Measurements from ENCODE around the gene PSME2. TPM values are rescaled to one million over a fixed set of nuclear protein-coding genes. Genes with fewer than 3 reads are reported as not detected.

PSME2 gene
- total and polyA plus RNA-seq, 9 of the 15 experiments (the other 6 are each of a cell fraction or from before 2014, with no cell fraction given) = 111 to 579 (median 159) TPM

DNA sequence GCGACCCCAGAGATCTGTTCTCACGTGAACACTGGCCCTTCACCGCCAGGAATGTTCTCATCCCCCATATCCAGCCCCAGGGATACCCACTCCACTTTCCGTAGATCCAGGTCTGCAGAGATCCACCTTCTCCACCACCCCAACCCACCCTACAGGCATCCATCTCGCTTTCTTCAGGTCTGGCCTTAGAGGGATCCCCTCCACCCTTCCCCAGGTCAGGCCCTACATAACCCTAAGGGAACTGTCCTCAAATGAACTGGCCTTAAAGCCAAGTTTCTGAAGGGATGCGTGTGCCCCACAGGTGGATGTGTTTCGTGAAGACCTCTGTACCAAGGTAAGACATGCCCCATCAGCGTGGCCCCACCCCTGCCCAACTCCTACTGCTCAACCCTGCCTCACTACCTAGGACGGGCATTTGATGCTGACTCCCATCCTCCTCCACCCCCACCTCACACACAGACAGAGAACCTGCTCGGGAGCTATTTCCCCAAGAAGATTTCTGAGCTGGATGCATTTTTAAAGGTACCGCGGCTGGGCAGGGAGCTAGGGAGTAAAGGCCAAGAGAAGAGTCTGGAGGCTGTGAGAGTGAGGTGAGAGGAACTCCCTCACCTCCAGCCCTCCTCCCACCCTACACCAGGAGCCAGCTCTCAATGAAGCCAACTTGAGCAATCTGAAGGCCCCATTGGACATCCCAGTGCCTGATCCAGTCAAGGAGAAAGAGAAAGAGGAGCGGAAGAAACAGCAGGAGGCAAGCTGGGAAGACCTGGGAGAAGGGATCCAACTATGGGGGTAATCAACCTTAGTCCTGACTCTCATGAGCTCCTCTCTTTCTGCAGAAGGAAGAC, 9.5 kb downstream of the PSME2 start:
- WGBS (ENCODE audit: insufficient coverage, low coverage, missing lambda C conversion rate) = 23% methylated on average over 9 of the region's 13 CpGs
- ATAC-seq = no peak
- in situ Hi-C loops (cut with MboI) = no loop called here

More for the DNA sequence above, 9.5 kb downstream of the PSME2 start:
- POLR2A ChIA-PET = interaction anchor here (0.9 to 1.8 kb wide), 3 partner anchors 9 to 22 kb away, joined by 4 read pairs; partner anchors contain the start of genes DCAF11, NRL and PSME2
- no peak for DNase-seq (ENCODE audit: extremely low read depth in 1 of 4, low spot score in 3 of 4)
- H3K9me3 ChIP-seq (replicated peaks; ENCODE audit: control insufficient read depth, insufficient read depth, low read depth, low read length) = no peaks in the 10 kb centered on the region
- no peaks in the 10 kb centered on the region for H3K9me1 ChIP-seq (ENCODE audit: control insufficient read depth, insufficient read depth, low read length)
- H3K27ac ChIP-seq (ENCODE audit: extremely low read depth, low read depth, low read length) = no peak overlapping the region
- CTCF ChIA-PET (ENCODE audit: low intra/inter-chr PET ratio) = no interaction called here
- peaks cover 24% of the 10 kb centered on the region for H3K36me3 ChIP-seq (ENCODE audit: control insufficient read depth, insufficient read depth, low read length)
- BruUV-seq (replicated peaks) = no TSS peak
- peak overlapping the region; percentile 71 to 93; a peak in 3 of 4 replicates for H3K9ac ChIP-seq (ENCODE audit: insufficient read depth in 1 of 2, low read depth in 2 of 2, low read length in 2 of 2)
- H4K20me1 ChIP-seq (replicated peaks; ENCODE audit: control insufficient read depth, insufficient read depth, low read length) = no peaks in the 10 kb centered on the region; the same call in 1 of the 2 replicates
- no peak for FAIRE-seq
- H3K79me2 ChIP-seq (ENCODE audit: control insufficient read depth, insufficient read depth, low read length) = peaks cover 20% of the 10 kb centered on the region
- intact Hi-C loops (cut with micrococcal nuclease) = no loop called here
- H3K27me3 ChIP-seq (ENCODE audit: control insufficient read depth in 2 of 2, insufficient read depth in 2 of 2, low read length in 2 of 2) = no peaks in the 10 kb centered on the region
- peaks cover 7 to 37% of the 10 kb centered on the region in 2 experiments; a peak in 4 of 5 replicates for H3K4me1 ChIP-seq (replicated peaks in 1 of 2; ENCODE audit: control insufficient read depth in 2 of 2, insufficient read depth in 2 of 2, low read length in 2 of 2)
- H3K4me2 ChIP-seq (ENCODE audit: insufficient read depth, low read length) = peak overlapping the region; percentile 72
- TF ChIP-seq KDM5B (IDR thresholded peaks at IDR 0.05; ENCODE audit: insufficient replicate concordance, low read depth, low read length) = peak; percentile 8
- TF ChIP-seq ZNF507 (tag; conservative IDR thresholded peaks at IDR 0.05) = no peak
- TF ChIP-seq, protein P1, sequence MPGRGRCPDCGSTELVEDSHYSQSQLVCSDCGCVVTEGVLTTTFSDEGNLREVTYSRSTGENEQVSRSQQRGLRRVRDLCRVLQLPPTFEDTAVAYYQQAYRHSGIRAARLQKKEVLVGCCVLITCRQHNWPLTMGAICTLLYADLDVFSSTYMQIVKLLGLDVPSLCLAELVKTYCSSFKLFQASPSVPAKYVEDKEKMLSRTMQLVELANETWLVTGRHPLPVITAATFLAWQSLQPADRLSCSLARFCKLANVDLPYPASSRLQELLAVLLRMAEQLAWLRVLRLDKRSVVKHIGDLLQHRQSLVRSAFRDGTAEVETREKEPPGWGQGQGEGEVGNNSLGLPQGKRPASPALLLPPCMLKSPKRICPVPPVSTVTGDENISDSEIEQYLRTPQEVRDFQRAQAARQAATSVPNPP (IDR thresholded peaks at IDR 0.05; ENCODE audit: borderline replicate concordance, insufficient read depth, insufficient read length) = no peak
- no peak for TF ChIP-seq SAFB (IDR thresholded peaks at IDR 0.05; ENCODE audit: borderline replicate concordance, low read depth, low read length)
- peak overlapping the region; percentile 92 for H3K4me3 ChIP-seq
- no peak overlapping the region for H2AFZ ChIP-seq (ENCODE audit: low read depth, low read length)

All from K562 (cell line).